GM18498 (cell line): ENCODE measurements around the gene RIC3.

Source experiments
- ATAC-seq: cut with Tn5 transposase; IDR thresholded peaks from one replicate; pipeline ENCODE4 v1.9.1; 2021; ENCODE audit warnings: mild to moderate bottlenecking, moderate library complexity; ENCODE audit not compliant: unreplicated experiment

The RIC3 gene

GRCh38 chr11:8091721-8092120, 77.1 kb downstream of the RIC3 start:
- no peak for ATAC-seq

DNA sequence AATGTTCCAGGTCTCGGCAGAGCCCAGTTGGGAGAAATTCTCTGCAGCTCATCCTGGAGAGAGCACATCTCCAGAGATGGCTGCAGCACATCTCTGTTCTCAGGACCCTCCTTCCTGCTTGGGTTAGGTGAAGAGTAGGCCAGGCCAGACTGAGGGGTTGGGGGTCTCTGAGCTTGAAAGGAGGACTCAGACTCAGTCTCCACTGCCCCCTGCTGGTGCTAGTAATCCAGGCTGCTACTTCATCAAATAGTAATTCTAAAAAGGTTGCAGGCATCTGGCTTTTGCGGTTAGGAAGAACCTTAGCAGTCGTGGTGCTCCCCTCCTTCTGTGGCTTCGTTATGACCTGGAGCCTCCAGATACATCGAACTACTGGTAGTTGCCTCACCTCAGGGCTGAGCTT, 78.1 kb downstream of the RIC3 start:
- no peak for ATAC-seq

DNA sequence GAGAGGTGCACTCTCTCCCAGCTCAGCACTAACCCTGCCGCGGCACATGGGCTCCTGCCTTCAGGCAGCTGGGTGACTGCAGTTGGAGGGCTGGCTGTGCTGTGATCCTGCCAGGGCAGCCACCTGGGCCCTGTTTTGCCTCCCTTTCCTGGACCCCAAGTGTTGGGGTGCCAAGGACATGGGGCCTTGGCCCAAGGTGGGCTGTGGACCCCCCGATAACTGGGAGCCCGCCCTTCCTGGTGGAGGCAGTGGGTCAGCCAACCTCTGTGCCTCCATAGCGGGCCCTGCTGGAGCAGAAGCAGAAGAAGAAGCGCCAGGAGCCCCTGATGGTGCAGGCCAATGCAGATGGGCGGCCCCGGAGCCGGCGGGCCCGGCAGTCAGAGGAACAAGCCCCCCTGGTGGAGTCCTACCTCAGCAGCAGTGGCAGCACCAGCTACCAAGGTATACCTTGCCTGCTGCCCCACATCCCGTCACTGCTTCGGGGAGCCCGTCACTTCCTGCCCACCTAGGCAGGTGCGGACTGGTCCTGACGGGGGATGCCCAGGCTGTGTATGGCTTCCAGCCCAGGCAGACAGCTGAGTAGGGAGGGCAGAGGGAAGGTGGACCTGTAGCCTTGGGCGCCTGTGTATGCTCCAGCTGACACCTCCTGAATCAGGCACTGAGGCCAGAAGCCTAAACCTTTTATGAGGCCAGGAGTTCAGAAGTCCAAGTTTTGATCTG, 78.9 kb downstream of the RIC3 start:
- ATAC-seq = no peak

DNA sequence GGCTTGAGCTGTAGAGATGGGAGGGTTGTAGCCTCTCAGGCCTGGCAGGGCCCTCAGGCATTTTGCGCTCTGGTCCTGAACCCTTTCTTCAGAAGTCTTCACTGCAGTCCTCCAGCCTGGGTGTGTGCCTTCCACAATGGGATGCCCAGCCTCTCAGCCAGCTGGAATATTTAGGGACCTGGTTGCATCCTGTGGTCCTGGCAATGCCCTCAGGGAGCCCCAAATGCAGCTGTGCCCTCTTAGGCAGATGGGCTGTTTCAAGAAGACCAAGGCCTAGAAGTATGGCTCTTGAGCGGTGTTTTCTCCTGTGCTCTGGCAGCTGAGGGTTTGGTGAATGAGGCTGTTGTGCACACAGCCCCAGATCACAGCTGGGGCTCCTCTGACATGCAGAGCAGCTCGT, 81.1 kb downstream of the RIC3 start:
- no peak for ATAC-seq

GRCh38 chr11:8087185-8087584, 81.6 kb downstream of the RIC3 start:
- no peak for ATAC-seq

GRCh38 chr11:8086571-8086970, 82.3 kb downstream of the RIC3 start:
- ATAC-seq = no peak

- ATAC-seq = no peak
These were observed 82.8 kb downstream of the RIC3 start for GRCh38 chr11:8086001-8086479.

- ATAC-seq = no peak
These were observed 83.7 kb downstream of the RIC3 start for GRCh38 chr11:8085011-8085645.

GRCh38 chr11:8084352-8084751, 84.5 kb downstream of the RIC3 start:
- no peak for ATAC-seq

DNA sequence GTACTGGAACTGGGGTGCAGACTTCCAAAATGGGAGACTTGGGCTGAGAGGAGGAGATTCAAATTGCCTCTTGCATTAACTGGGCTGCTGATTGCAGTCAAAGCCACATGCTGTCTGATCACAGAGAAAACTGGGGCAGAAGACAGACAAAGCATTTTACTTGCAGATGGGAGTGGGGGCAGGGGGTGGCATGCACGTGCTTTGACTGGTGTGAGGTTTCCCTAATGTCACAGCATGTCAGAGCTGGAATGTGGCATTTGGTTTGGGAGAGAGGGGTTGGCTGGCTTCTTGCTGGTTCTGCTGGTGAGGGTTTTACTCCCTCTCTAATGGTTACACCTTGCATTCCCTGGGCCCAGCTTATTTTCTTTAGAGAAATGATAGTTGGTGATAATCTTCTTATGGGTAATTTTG, 84.9 kb downstream of the RIC3 start:
- ATAC-seq = no peak

DNA sequence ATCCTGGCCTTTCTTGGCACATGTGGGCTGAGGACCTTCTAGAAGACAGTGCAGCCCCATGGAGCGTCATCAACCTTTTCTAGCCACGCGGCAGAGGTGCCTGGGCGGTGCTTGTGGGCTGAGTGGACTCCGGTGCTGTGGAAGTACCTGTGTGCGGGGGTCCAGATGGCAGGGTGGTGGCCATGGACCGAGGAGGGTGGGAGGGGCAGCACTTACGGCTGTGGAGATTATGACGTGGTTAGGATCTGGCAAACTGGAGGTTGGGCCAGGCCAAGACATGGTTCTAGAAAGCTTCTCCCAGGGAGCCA, 85.8 kb downstream of the RIC3 start:
- ATAC-seq = no peak

GRCh38 chr11:8082391-8083087, 86.3 kb downstream of the RIC3 start:
- ATAC-seq = no peak

DNA sequence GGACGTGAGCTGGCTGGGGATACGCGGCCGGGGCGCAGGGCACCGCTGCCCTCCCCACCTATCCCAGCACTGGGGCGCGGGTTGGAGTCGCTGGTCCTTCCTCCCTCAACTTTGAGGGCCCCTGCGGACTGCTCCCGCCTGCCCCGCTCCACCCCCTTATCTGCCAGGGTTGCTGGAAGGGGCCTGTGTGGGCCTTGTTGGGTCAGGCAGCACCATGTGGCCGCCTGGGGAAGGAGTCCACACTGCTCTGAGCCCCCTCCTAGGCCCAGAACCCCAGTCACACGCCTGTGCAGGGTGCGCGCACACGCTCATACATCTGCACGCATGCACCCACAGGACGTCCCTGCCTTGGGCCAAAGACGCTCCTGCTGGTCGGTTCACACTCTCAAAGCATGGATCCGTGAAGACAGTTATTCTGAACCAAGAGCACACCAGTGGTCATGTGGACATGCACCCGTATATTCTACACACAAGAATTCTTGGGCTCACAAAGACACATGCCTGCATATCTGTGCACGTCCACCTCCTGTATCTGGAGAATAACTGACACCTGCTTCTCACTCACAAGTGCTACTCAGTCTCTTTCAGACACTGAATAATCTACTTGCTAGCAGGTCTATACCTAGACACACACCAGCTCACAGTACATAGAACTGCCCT, 87.1 kb downstream of the RIC3 start:
- ATAC-seq = no peak

DNA sequence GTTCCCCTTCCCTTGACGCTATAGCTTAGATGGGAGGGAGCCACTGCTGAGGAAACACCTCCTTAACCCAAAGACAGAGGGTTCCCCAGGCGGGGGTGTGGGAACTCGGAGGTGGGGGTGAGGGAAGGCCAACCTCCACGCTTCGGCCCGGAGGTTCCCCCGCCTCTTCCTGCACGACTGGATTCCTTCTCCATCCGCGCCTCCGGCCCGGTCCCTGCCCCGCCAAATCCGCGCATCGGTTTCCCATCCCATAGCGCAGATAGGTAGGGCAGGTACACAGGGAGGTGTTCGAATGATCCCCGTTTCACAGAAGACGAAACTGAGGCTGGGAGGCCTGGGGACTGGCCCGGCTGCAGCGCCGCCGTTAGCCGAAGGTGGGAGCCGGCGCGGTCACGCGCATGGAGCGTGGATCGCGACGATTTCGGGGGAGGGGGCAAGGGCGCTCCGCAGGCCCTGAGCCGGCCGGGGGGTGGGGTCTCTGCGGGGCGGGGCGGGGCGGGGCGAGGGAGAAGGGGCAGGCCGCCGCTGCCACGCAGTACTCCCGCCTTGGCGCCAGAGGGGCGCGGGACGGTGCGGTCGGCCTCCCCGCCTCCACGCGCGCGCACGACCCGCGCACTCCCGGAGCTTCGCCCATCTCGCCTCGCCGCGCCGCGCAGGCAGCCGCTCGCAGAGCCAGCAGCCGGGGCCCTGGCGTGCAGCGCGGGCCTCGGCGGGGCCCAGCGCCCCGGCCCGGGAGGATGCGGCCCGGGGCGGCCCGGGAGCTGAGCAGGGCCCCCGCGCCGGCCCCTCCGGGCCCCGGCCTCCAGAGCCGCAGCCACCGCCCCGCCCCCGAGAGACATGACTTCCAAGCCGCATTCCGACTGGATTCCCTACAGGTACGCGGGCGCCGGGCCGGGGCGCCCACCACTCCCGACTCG, 87.9 kb downstream of the RIC3 start, which contains the start of gene TUB:
Gene TUB, plus strand, starts transcription at position 538 of the 917 bp plus-strand sequence. Its CDS starts 300 bp downstream, at position 838.
- ATAC-seq = no peak

GRCh38 chr11:8080069-8080670, 88.7 kb downstream of the RIC3 start:
- ATAC-seq = no peak

GRCh38 chr11:8079111-8079675, 89.6 kb downstream of the RIC3 start:
- ATAC-seq = no peak

DNA sequence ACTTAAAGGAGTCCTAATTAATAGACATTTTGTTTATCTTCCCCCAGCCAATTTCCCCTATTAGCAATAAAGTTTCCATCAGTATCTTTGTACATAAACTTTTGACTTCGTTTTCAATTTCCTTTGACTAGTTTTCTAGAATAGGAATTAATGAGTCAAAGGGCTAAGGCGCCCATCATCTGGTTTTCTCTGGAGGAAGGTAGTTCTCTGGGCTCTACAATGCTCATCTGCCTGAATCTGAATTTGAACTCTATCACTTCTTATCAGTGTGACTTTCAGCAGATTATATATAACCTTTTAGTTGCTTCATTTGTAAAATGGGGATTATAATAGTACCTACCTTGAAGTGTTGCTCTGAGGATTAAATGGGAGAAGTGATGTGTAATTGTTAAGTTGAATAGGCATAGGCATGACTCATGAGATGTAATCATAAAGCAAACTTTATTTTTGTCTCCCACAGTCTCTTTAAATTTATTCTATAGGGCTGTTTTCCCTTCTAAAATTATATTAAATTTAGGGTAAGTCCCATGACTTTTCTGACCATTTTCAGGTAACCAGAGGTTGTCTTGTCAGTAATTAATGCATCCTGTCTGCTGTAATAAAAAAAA, 93.6 kb downstream of the RIC3 start:
- no peak for ATAC-seq

DNA sequence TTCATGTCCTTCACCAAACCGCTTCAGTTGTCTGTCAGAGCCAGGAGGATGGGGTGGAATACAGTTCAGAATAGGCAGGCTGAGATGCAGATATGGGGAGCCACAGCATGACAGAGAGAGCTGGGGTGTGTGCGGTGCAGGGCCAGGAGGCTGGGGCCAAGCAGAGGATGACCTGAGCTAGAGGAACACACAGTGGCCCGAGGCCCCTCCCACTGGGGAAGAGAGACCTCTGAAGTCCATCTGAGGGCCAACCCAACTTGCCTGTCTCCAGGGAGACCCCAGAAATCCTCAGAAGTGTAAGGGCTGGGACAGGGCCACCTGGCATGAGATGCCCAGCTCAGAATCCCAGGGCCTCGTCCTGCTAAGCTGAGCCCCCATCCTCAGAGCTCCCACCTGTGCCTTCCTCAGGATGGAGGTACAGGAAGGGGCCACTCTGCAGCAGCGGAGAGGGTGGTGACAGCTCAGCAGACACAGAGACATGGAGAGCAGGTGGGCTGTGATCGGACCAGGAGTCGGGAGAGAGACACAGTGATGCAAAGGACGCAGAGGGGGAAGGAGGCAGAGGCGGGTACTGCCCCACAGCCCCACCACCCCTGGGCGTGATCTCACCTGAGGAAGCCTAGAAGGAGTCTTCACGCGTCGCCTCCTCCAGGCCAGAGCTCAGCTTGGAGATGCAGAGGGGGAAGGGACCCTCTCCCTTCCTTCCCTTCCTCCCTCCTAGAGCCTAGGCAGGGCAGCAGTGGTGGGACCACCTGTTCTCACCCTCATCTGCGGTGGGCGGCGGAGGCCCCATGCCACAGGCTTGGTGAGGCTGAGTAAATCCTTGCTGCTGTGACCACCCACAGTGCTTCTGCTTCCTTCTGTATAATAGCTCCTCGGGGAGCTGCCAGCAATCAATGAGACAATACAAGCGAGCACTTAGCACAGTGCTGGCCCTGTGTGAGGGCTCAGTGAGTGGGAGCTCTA, 96.9 kb downstream of the RIC3 start:
- no peak for ATAC-seq
